COLO829 (cell line): ENCODE results near the gene COL5A3.

ENCODE experiments used
- DNase-seq: peaks from one replicate; pipeline ENCODE4 v3.0.0; 2012; ENCODE audit warnings: low spot score

COL5A3 gene

GRCh38 chr19:10010939-10011338 is 635 bp upstream of the COL5A3 start:
- DNase-seq = no peak

GRCh38 chr19:10009714-10010224 is 535 bp downstream of the COL5A3 start:
- no peak for DNase-seq

GRCh38 chr19:10008184-10008765 is 2.0 kb downstream of the COL5A3 start:
- DNase-seq = no peak

GRCh38 chr19:10007371-10008183 is 2.7 kb downstream of the COL5A3 start:
- DNase-seq = no peak

GRCh38 chr19:10006752-10007323 is 3.5 kb downstream of the COL5A3 start:
- DNase-seq = no peak

GRCh38 chr19:10006335-10006708 is 4.0 kb downstream of the COL5A3 start:
- DNase-seq = no peak

- DNase-seq = no peak
Observed at GRCh38 chr19:10005632-10006334, 4.5 kb downstream of the COL5A3 start.

GRCh38 chr19:10004617-10005016 is 5.7 kb downstream of the COL5A3 start:
- no peak for DNase-seq

GRCh38 chr19:10003271-10003670 is 7.0 kb downstream of the COL5A3 start:
- no peak for DNase-seq

GRCh38 chr19:10001899-10002298 is 8.4 kb downstream of the COL5A3 start:
- no peak for DNase-seq

- DNase-seq = peak; percentile 84
Observed at GRCh38 chr19:10000171-10000826, 10.0 kb downstream of the COL5A3 start.

GRCh38 chr19:9996541-9996940 is 13.8 kb downstream of the COL5A3 start:
- DNase-seq = no peak

- DNase-seq = no peak
Observed at GRCh38 chr19:9995999-9996398, 14.3 kb downstream of the COL5A3 start.

GRCh38 chr19:9995084-9995483 is 15.2 kb downstream of the COL5A3 start:
- DNase-seq = no peak

- no peak for DNase-seq
Observed at GRCh38 chr19:9991425-9992191, 18.7 kb downstream of the COL5A3 start.

- no peak for DNase-seq
Observed at GRCh38 chr19:9989504-9989903, 20.8 kb downstream of the COL5A3 start.

- DNase-seq = no peak
Observed at GRCh38 chr19:9986787-9987281, 23.5 kb downstream of the COL5A3 start.

- peak; percentile 39 for DNase-seq
Observed at GRCh38 chr19:9981406-9982260, 28.7 kb downstream of the COL5A3 start.

GRCh38 chr19:9972103-9972502 is 38.2 kb downstream of the COL5A3 start:
- no peak for DNase-seq
